Neural cell (in vitro differentiated cells): Measurements from ENCODE around the gene TSR2.

Source experiments
- EP300 ChIP-seq: fragments of 450-650 bp; conservative IDR thresholded peaks from 2 replicates; pipeline ENCODE4 v1.6.1; 2014; ENCODE audit warnings: antibody characterized with exemption, mild to moderate bottlenecking, moderate library complexity; ENCODE audit not compliant: poor library complexity, severe bottlenecking
- MXI1 ChIP-seq: fragments of 450-650 bp; conservative IDR thresholded peaks from 2 replicates; pipeline ENCODE4 v1.6.1; 2014; ENCODE audit warnings: antibody characterized with exemption, mild to moderate bottlenecking; ENCODE audit not compliant: poor library complexity, severe bottlenecking
- TF ChIP-seq, protein P1 (sequence below): IDR thresholded peaks from 2 replicates; pipeline ENCODE4 v1.6.1; 2012; ENCODE audit warnings: borderline replicate concordance

DNA sequence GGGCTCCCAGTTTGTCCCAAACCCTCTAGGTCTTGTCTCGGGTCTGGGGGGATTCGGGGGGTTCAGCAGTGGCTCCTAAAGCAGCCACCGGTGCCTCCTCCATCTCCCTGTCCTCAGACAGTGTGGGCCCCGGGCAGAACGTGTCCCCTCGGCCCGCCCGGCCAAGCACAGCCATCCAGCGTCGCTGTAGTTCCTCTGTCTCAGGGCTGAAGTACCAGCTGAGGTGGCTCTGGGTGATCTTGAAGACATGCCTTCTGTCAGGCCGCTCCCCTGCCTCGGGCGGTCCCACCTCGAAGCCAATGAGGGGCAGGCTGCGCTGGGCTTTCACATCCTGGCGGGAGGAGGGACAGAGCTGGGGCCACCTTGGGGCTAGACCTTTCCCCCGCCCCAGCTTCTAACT, 5.9 kb downstream of the TSR2 start:
- TF ChIP-seq, protein P1, sequence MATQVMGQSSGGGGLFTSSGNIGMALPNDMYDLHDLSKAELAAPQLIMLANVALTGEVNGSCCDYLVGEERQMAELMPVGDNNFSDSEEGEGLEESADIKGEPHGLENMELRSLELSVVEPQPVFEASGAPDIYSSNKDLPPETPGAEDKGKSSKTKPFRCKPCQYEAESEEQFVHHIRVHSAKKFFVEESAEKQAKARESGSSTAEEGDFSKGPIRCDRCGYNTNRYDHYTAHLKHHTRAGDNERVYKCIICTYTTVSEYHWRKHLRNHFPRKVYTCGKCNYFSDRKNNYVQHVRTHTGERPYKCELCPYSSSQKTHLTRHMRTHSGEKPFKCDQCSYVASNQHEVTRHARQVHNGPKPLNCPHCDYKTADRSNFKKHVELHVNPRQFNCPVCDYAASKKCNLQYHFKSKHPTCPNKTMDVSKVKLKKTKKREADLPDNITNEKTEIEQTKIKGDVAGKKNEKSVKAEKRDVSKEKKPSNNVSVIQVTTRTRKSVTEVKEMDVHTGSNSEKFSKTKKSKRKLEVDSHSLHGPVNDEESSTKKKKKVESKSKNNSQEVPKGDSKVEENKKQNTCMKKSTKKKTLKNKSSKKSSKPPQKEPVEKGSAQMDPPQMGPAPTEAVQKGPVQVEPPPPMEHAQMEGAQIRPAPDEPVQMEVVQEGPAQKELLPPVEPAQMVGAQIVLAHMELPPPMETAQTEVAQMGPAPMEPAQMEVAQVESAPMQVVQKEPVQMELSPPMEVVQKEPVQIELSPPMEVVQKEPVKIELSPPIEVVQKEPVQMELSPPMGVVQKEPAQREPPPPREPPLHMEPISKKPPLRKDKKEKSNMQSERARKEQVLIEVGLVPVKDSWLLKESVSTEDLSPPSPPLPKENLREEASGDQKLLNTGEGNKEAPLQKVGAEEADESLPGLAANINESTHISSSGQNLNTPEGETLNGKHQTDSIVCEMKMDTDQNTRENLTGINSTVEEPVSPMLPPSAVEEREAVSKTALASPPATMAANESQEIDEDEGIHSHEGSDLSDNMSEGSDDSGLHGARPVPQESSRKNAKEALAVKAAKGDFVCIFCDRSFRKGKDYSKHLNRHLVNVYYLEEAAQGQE = no peak
- TF ChIP-seq MXI1 (no peak), EP300 (no peak)
